SU-DHL-6 (cell line): Measurements from ENCODE around the gene KDM1A.

Experiments
- H2AFZ ChIP-seq: fragments of 200-600 bp; sonication (generic); 2 replicates; pipeline ENCODE4 v1.6.1; 2014; ENCODE audit warnings: low read depth, mild to moderate bottlenecking, moderate library complexity, mixed read lengths, antibody characterized with exemption, low read length; ENCODE audit not compliant: severe bottlenecking
- H3F3A ChIP-seq: fragments of 200-600 bp; shearing (Covaris generic); 2 replicates; pipeline ENCODE4 v1.6.0; 2016; ENCODE audit warnings: antibody characterized with exemption, mild to moderate bottlenecking; ENCODE audit not compliant: insufficient read depth
- H3K27ac ChIP-seq: fragments of 200-600 bp; sonication (generic); 2 replicates; pipeline ENCODE4 v1.5.1; 2016; ENCODE audit warnings: low read depth, mild to moderate bottlenecking, low read length, moderate library complexity, mixed read lengths
- H3K27me3 ChIP-seq: fragments of 200-600 bp; sonication (generic), shearing (Covaris generic); 2 replicates; pipeline ENCODE4 v1.6.0; 2014; ENCODE audit warnings: mild to moderate bottlenecking, low read length
- H3K36me3 ChIP-seq: fragments of 200-600 bp; sonication (generic); 2 replicates; pipeline ENCODE4 v1.6.1; 2014; ENCODE audit warnings: mild to moderate bottlenecking, low read length, mixed read lengths
- H3K4me2 ChIP-seq: fragments of 300-600, 200-600 bp; shearing (Covaris generic), sonication (generic); 2 replicates; pipeline ENCODE4 v1.6.0; 2014; ENCODE audit warnings: low read length, low read depth, mild to moderate bottlenecking; ENCODE audit not compliant: poor library complexity, severe bottlenecking
- H3K4me3 ChIP-seq: fragments of 200-600 bp; sonication (generic); 2 replicates; pipeline ENCODE4 v1.5.1; 2014; ENCODE audit warnings: antibody characterized with exemption, low read length, mild to moderate bottlenecking, mixed read lengths; ENCODE audit not compliant: insufficient read depth, poor library complexity, severe bottlenecking
- H3K79me2 ChIP-seq: fragments of 200-600 bp; sonication (generic); 2 replicates; pipeline ENCODE4 v1.6.1; 2014; ENCODE audit warnings: mild to moderate bottlenecking, low read length, moderate library complexity; ENCODE audit not compliant: insufficient read depth
- H3K9ac ChIP-seq: fragments of 200-600 bp; sonication (generic); 2 replicates; pipeline ENCODE4 v1.7.0; 2014; ENCODE audit warnings: mild to moderate bottlenecking, low read length
- H3K9me2 ChIP-seq: fragments of 200-600 bp; sonication (generic); replicated peaks from 2 replicates; pipeline ENCODE4 v1.6.1; 2014; ENCODE audit warnings: low read length; ENCODE audit not compliant: insufficient read depth
- H3K9me3 ChIP-seq: fragments of 200-600 bp; sonication (generic); 2 replicates; pipeline ENCODE4 v1.6.1; 2014; ENCODE audit warnings: low read length, mixed read lengths; ENCODE audit not compliant: insufficient read depth
- H4K20me1 ChIP-seq: fragments of 200-600 bp; sonication (generic); 2 replicates; pipeline ENCODE4 v1.6.1; 2014; ENCODE audit warnings: low read depth, mild to moderate bottlenecking, antibody characterized with exemption, low read length, moderate library complexity, mixed read lengths
- EZH2phosphoT487 ChIP-seq: fragments of 200-600 bp; sonication (generic), shearing (Covaris generic); conservative IDR thresholded peaks from 2 replicates; pipeline ENCODE4 v1.6.1; 2018; ENCODE audit warnings: mild to moderate bottlenecking, antibody characterized with exemption, low read length, moderate library complexity, mixed read lengths
- TF ChIP-seq, protein P1 (sequence below): fragments of 200-600 bp; sonication (generic); IDR thresholded peaks from one replicate; pipeline ENCODE4 v1.5.1; 2017; ENCODE audit warnings: antibody characterized with exemption, mild to moderate bottlenecking, low read length, moderate library complexity; ENCODE audit not compliant: insufficient read depth, poor library complexity, severe bottlenecking

The KDM1A gene

DNA sequence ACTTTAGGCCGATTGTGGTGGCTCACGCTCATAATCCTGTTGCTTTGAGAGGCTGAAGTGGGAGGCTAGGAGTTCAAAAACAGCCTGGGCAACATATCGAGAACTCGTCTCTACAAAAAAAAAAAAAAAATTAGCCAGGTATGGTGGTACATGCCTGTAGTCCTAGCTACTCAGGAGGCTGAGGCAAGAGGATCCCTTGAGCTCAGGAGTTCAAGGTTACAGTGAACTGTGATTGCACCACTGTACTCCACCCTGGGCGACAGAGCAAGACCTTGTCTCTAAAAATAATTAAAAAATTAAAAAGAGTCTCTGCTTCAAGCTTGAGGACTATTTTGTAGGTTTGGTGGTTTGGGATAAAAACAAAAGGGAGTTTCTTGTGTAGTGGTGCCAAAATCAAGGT, 21.2 kb downstream of the KDM1A start:
- Histone ChIP-seq H3K27me3 (no peaks in the 10 kb centered on the region), H4K20me1 (0 out of 2 replicates have a peak, but pooled peaks cover 3% of the 10 kb centered on the region), H3K36me3 (no peaks in the 10 kb centered on the region), H3K79me2 (peaks cover 78% of the 10 kb centered on the region), H2AFZ (no peak overlapping the region), H3K9ac (no peak overlapping the region), H3F3A (no peaks in the 10 kb centered on the region), H3K9me3 (no peaks in the 10 kb centered on the region), H3K27ac (no peak overlapping the region), H3K9me2 (no peaks in the 10 kb centered on the region), H3K4me2 (no peak overlapping the region), H3K4me3 (no peak overlapping the region)
- TF ChIP-seq EZH2phosphoT487: no peak
- TF ChIP-seq, protein P1, sequence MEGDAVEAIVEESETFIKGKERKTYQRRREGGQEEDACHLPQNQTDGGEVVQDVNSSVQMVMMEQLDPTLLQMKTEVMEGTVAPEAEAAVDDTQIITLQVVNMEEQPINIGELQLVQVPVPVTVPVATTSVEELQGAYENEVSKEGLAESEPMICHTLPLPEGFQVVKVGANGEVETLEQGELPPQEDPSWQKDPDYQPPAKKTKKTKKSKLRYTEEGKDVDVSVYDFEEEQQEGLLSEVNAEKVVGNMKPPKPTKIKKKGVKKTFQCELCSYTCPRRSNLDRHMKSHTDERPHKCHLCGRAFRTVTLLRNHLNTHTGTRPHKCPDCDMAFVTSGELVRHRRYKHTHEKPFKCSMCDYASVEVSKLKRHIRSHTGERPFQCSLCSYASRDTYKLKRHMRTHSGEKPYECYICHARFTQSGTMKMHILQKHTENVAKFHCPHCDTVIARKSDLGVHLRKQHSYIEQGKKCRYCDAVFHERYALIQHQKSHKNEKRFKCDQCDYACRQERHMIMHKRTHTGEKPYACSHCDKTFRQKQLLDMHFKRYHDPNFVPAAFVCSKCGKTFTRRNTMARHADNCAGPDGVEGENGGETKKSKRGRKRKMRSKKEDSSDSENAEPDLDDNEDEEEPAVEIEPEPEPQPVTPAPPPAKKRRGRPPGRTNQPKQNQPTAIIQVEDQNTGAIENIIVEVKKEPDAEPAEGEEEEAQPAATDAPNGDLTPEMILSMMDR: no peak

DNA sequence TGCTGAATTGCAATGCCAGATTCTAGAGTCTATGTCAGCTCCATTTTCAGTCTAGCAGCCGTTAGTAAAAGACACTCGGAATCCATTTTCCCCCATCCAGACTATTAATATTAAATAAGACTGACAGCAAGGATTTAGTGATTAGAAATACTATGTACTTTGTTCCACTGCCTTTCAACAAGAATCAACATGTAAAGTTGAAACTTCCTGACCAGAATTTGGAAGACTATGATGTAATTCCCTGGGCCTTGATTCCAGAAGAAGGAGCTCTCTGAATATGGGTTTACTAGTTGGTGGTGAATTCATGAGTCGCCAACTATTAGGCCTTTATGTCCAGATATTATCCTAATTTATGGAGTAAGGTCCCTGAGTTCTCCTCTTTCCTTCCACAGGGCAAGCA, 24.8 kb downstream of the KDM1A start:
- no peaks in the 10 kb centered on the region for H3F3A ChIP-seq
- no peak overlapping the region for H2AFZ ChIP-seq
- H3K4me2 ChIP-seq: no peak overlapping the region
- no peaks in the 10 kb centered on the region for H3K9me3 ChIP-seq
- H3K79me2 ChIP-seq: peaks cover 72% of the 10 kb centered on the region
- H3K27me3 ChIP-seq: no peaks in the 10 kb centered on the region
- H3K4me3 ChIP-seq: no peak overlapping the region
- no peaks in the 10 kb centered on the region for H4K20me1 ChIP-seq
- no peak for TF ChIP-seq EZH2phosphoT487
- TF ChIP-seq, protein P1: no peak
- no peak overlapping the region for H3K9ac ChIP-seq
- H3K27ac ChIP-seq: no peak overlapping the region
- peaks cover 7% of the 10 kb centered on the region; the same call in 1 of the 2 replicates for H3K36me3 ChIP-seq
- H3K9me2 ChIP-seq: no peaks in the 10 kb centered on the region

- H3K27me3 ChIP-seq: no peaks in the 10 kb centered on the region
- TF ChIP-seq EZH2phosphoT487: no peak
- TF ChIP-seq, protein P1: no peak
- no peaks in the 10 kb centered on the region for H3F3A ChIP-seq
- no peaks in the 10 kb centered on the region for H4K20me1 ChIP-seq
- no peak overlapping the region for H3K9ac ChIP-seq
- H3K4me2 ChIP-seq: no peak overlapping the region
- no peak overlapping the region for H3K27ac ChIP-seq
- peaks cover 9% of the 10 kb centered on the region; the same call in 1 of the 2 replicates for H3K36me3 ChIP-seq
- H2AFZ ChIP-seq: no peak overlapping the region
- H3K4me3 ChIP-seq: no peak overlapping the region
- H3K79me2 ChIP-seq: peaks cover 27% of the 10 kb centered on the region
- no peaks in the 10 kb centered on the region for H3K9me2 ChIP-seq
- no peaks in the 10 kb centered on the region for H3K9me3 ChIP-seq
Measured at GRCh38 chr1:23050201-23050600, 30.9 kb downstream of the KDM1A start.
